Liver (tissue), 3 donors: ENCODE results near the gene OGFOD3.

Experiments
- RAD21 ChIP-seq, 2 donors: IDR thresholded peaks; 2 replicates each; pipeline ENCODE4 v1.6.1; 2016; ENCODE audit warnings: antibody characterized with exemption in 2 of 2, mild to moderate bottlenecking in 2 of 2
- RXRA ChIP-seq, 2 donors: IDR thresholded peaks; 2 replicates each; pipeline ENCODE4 v1.6.1; 2017 to 2018; ENCODE audit warnings: antibody characterized with exemption in 2 of 2, mild to moderate bottlenecking in 1 of 2
- TAF1 ChIP-seq: conservative IDR thresholded peaks from 2 replicates; pipeline ENCODE4 v1.6.1; 2016; ENCODE audit warnings: antibody characterized with exemption, mild to moderate bottlenecking
- TF ChIP-seq, protein P1 (sequence below): fragments of 150-350 bp; IDR thresholded peaks from 2 replicates; pipeline ENCODE4 v1.5.1; 2017; ENCODE audit warnings: improper control_type of control experiment, low read depth, low read length; ENCODE audit not compliant: missing input control
- TF ChIP-seq, protein P2 (sequence below): IDR thresholded peaks from 2 replicates; pipeline ENCODE4 v1.6.1; 2016; ENCODE audit warnings: antibody characterized with exemption
- TF ChIP-seq, protein P3 (sequence below): IDR thresholded peaks from 2 replicates; pipeline ENCODE4 v1.6.1; 2016; ENCODE audit warnings: antibody characterized with exemption
- donor health status: healthy.
- donor health status: healthy.

DNA sequence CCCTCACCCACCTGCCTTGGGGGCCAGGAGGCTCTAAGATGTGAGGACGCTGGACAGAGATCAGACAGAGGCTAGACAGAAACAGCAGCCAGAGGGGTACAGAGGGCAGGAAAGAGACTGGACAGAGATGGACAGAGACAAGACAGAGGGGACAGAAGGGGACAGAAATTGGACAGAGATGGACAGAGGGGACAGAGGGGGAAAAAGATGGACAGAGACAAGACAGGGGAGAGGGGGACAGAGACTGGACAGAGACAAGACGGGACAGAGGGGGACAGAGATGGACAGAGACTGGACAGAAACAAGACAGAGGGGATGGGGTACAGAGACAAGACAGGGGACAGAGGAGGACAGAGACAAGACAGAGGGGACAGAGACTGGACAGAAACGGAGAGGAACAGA lies 30.7 kb downstream of the OGFOD3 start:
- TF ChIP-seq RAD21 (IDR thresholded peaks at IDR 0.05) = no peak
- TF ChIP-seq TAF1 = no peak
- TF ChIP-seq, protein P1, sequence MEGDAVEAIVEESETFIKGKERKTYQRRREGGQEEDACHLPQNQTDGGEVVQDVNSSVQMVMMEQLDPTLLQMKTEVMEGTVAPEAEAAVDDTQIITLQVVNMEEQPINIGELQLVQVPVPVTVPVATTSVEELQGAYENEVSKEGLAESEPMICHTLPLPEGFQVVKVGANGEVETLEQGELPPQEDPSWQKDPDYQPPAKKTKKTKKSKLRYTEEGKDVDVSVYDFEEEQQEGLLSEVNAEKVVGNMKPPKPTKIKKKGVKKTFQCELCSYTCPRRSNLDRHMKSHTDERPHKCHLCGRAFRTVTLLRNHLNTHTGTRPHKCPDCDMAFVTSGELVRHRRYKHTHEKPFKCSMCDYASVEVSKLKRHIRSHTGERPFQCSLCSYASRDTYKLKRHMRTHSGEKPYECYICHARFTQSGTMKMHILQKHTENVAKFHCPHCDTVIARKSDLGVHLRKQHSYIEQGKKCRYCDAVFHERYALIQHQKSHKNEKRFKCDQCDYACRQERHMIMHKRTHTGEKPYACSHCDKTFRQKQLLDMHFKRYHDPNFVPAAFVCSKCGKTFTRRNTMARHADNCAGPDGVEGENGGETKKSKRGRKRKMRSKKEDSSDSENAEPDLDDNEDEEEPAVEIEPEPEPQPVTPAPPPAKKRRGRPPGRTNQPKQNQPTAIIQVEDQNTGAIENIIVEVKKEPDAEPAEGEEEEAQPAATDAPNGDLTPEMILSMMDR = no peak
- TF ChIP-seq, protein P2, sequence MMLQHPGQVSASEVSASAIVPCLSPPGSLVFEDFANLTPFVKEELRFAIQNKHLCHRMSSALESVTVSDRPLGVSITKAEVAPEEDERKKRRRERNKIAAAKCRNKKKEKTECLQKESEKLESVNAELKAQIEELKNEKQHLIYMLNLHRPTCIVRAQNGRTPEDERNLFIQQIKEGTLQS = no peak
- TF ChIP-seq, protein P3, sequence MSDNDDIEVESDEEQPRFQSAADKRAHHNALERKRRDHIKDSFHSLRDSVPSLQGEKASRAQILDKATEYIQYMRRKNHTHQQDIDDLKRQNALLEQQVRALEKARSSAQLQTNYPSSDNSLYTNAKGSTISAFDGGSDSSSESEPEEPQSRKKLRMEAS = no peak
- TF ChIP-seq RXRA (IDR thresholded peaks at IDR 0.05) = no peak
